Measurements from ENCODE around the gene HMGB3.
"Not testable (repeated sequence)": the region's sequence is repeated elsewhere in the genome, so short reads cannot be mapped to it uniquely, and the experiment has no call there.

HMGB3 gene

GRCh38 chrX:150982788-150983520 lies at the start of gene HMGB3:
HMGB3 (plus strand) TSS chrX:150983335; CDS start chrX:150985600, 2,265 bp downstream.
- peak; percentile 99 for DNase-seq

- no peak for DNase-seq
These were observed 49.2 kb upstream of the HMGB3 start for GRCh38 chrX:150933945-150934350.

GRCh38 chrX:150934453-150934852 lies 48.7 kb upstream of the HMGB3 start:
- peak; percentile 22 for DNase-seq

GRCh38 chrX:150935467-150935866 lies 47.7 kb upstream of the HMGB3 start:
- DNase-seq, result no peak

- DNase-seq, result no peak
These were observed 46.6 kb upstream of the HMGB3 start for GRCh38 chrX:150936556-150936955.

- no peak for DNase-seq
These were observed 42.2 kb upstream of the HMGB3 start for GRCh38 chrX:150940844-150941495.

GRCh38 chrX:150941580-150941979 lies 41.6 kb upstream of the HMGB3 start:
- no peak for DNase-seq

- peak; percentile 38 for DNase-seq
These were observed 40.1 kb upstream of the HMGB3 start for GRCh38 chrX:150942942-150943594.

- no peak for DNase-seq
These were observed 38.9 kb upstream of the HMGB3 start for GRCh38 chrX:150944233-150944632.

- no peak for DNase-seq
These were observed 28.2 kb upstream of the HMGB3 start for GRCh38 chrX:150954951-150955350.

- no peak for DNase-seq
These were observed 27.5 kb upstream of the HMGB3 start for GRCh38 chrX:150955590-150955989.

GRCh38 chrX:150958177-150958576 lies 25.0 kb upstream of the HMGB3 start:
- DNase-seq, result no peak

- DNase-seq, result no peak
These were observed 23.6 kb upstream of the HMGB3 start for GRCh38 chrX:150959557-150959956.

GRCh38 chrX:150961631-150962030 lies 21.5 kb upstream of the HMGB3 start:
- DNase-seq, result no peak

GRCh38 chrX:150964416-150964815 lies 18.7 kb upstream of the HMGB3 start:
- not testable (repeated sequence) for DNase-seq

- no peak for DNase-seq
These were observed 16.9 kb upstream of the HMGB3 start for GRCh38 chrX:150966235-150966634.

- DNase-seq, result no peak
These were observed 16.4 kb upstream of the HMGB3 start for GRCh38 chrX:150966742-150967141.

- DNase-seq, result no peak
These were observed 15.3 kb upstream of the HMGB3 start for GRCh38 chrX:150967786-150968185.

- no peak for DNase-seq
These were observed 14.0 kb upstream of the HMGB3 start for GRCh38 chrX:150968862-150969720.

GRCh38 chrX:150972450-150972849 lies 10.7 kb upstream of the HMGB3 start:
- DNase-seq, result no peak

- no peak for DNase-seq
These were observed 7.3 kb upstream of the HMGB3 start for GRCh38 chrX:150975655-150976390.
